ENCODE results near the gene RAB3D.
A peak's percentile ranks its signal among the peaks of the same experiment; 100 is the strongest.

RAB3D gene

GRCh38 chr19:11332822-11333221 lies 6.6 kb downstream of the RAB3D start:
- Histone ChIP-seq H3K4me1 (ENCODE audit: control insufficient read depth, insufficient read depth, low read length) (no peaks in the 10 kb centered on the region), H3K4me3 (ENCODE audit: low read depth, low read length) (no peak overlapping the region), H3K36me3 (ENCODE audit: control insufficient read depth in 2 of 2, insufficient read depth in 1 of 2, low read length in 2 of 2) (peaks cover 5 to 30% of the 10 kb centered on the region in 2 experiments; a peak in 2 of 3 replicates), H3K9me3 (ENCODE audit: control insufficient read depth, insufficient read depth, low read depth, low read length) (no peaks in the 10 kb centered on the region), H3K27ac (ENCODE audit: extremely low read depth, low read depth, low read length) (no peak overlapping the region)
- ChIA-PET CTCF (interaction anchor here (0.6 to 1.1 kb wide), 3 partner anchors 10 to 45 kb away, joined by 3 read pairs; no protein-coding TSS in a partner anchor), POLR2A (interaction anchor here (0.6 to 0.9 kb wide), 3 partner anchors 12 to 50 kb away, joined by 4 to 6 read pairs (median 6); no protein-coding TSS in a partner anchor)
- peak; percentile 90 for TF ChIP-seq ZNF146 (tag by site-specific recombination; IDR thresholded peaks at IDR 0.05)
- TF ChIP-seq, protein P1, sequence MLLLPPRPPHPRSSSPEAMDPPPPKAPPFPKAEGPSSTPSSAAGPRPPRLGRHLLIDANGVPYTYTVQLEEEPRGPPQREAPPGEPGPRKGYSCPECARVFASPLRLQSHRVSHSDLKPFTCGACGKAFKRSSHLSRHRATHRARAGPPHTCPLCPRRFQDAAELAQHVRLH (tag by site-specific recombination; IDR thresholded peaks at IDR 0.05) = peak; percentile 52; the same call in 1 of the 2 replicates
- TF ChIP-seq MYNN (tag by site-specific recombination; IDR thresholded peaks at IDR 0.05; ENCODE audit: borderline replicate concordance) = no peak

- Histone ChIP-seq H3K4me1 (ENCODE audit: control insufficient read depth, insufficient read depth, low read length) (no peaks in the 10 kb centered on the region), H3K4me3 (ENCODE audit: low read depth, low read length) (no peak overlapping the region), H3K27ac (ENCODE audit: extremely low read depth, low read depth, low read length) (no peak overlapping the region), H3K36me3 (ENCODE audit: control insufficient read depth in 2 of 2, insufficient read depth in 1 of 2, low read length in 2 of 2) (peaks cover 5 to 31% of the 10 kb centered on the region in 2 experiments; a peak in 2 of 3 replicates), H3K9me3 (ENCODE audit: control insufficient read depth, insufficient read depth, low read depth, low read length) (no peaks in the 10 kb centered on the region)
- CTCF ChIA-PET = interaction anchor here (1.1 kb wide), 1 partner anchor 46 kb away, joined by 3 read pairs; no protein-coding TSS in a partner anchor
- TF ChIP-seq, protein P2, sequence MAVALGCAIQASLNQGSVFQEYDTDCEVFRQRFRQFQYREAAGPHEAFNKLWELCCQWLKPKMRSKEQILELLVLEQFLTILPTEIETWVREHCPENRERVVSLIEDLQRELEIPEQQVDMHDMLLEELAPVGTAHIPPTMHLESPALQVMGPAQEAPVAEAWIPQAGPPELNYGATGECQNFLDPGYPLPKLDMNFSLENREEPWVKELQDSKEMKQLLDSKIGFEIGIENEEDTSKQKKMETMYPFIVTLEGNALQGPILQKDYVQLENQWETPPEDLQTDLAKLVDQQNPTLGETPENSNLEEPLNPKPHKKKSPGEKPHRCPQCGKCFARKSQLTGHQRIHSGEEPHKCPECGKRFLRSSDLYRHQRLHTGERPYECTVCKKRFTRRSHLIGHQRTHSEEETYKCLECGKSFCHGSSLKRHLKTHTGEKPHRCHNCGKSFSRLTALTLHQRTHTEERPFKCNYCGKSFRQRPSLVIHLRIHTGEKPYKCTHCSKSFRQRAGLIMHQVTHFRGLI (tag by site-specific recombination; IDR thresholded peaks at IDR 0.05) = no peak
- TF ChIP-seq ZNF350 (tag by site-specific recombination; IDR thresholded peaks at IDR 0.05) (no peak), ZFP41 (tag by site-specific recombination; IDR thresholded peaks at IDR 0.05; ENCODE audit: borderline replicate concordance) (no peak), ZNF654 (tag by site-specific recombination; IDR thresholded peaks at IDR 0.05; ENCODE audit: low read depth) (no peak), ZNF121 (tag by site-specific recombination; IDR thresholded peaks at IDR 0.05) (0 out of 2 replicates have a peak, but pooled peaks have one; percentile 58), ZNF426 (tag by site-specific recombination; IDR thresholded peaks at IDR 0.05) (no peak), OSR2 (tag by site-specific recombination; IDR thresholded peaks at IDR 0.05) (no peak), ZNF2 (tag by site-specific recombination; IDR thresholded peaks at IDR 0.05) (no peak)
- POLR2A ChIA-PET = interaction anchor here (0.7 to 1.2 kb wide), 3 partner anchors 8 to 15 kb away, joined by 3 to 4 read pairs (median 3); partner anchors contain the start of genes CCDC159, RAB3D and TMEM205
Measured at GRCh38 chr19:11331502-11331901, 8.0 kb downstream of the RAB3D start.

DNA sequence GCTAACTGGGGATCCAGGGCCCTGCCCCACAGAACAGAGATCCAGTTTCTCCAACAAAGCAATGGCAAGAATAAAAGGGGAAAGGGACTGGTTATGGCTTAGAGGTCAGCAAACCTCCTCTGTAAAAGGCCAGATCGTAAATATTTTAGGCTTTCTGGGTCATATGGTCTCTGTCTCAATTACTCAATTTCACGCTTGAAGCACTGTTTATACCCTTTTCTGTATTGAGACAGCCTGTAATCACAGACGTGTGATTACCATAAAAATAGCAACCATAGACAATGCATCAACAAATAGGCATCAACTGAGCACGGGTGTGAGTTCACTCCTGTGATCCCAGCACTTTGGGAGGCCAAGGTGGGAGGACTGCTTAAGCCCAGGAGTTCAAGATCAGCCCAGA lies 9.3 kb downstream of the RAB3D start:
- CTCF ChIA-PET = no interaction called here
- Histone ChIP-seq H3K36me3 (ENCODE audit: control insufficient read depth in 2 of 2, insufficient read depth in 1 of 2, low read length in 2 of 2) (peaks cover 5 to 17% of the 10 kb centered on the region in 2 experiments; a peak in 2 of 3 replicates), H3K4me3 (ENCODE audit: low read depth, low read length) (no peak overlapping the region), H3K4me1 (ENCODE audit: control insufficient read depth, insufficient read depth, low read length) (no peaks in the 10 kb centered on the region), H3K27ac (ENCODE audit: extremely low read depth, low read depth, low read length) (no peak overlapping the region), H3K9me3 (ENCODE audit: control insufficient read depth, insufficient read depth, low read depth, low read length) (no peaks in the 10 kb centered on the region)
- POLR2A ChIA-PET = no interaction called here
- TF ChIP-seq RBAK (tag by site-specific recombination; IDR thresholded peaks at IDR 0.05) (no peak), ZNF701 (tag by site-specific recombination; IDR thresholded peaks at IDR 0.05) (no peak), ZNF211 (tag by site-specific recombination; IDR thresholded peaks at IDR 0.05; ENCODE audit: low read depth) (no peak), ZNF133 (tag by site-specific recombination; IDR thresholded peaks at IDR 0.05) (no peak), ZNF121 (tag by site-specific recombination; IDR thresholded peaks at IDR 0.05) (no peak), SP7 (tag by site-specific recombination; IDR thresholded peaks at IDR 0.05) (peak; percentile 97), FEZF1 (tag by site-specific recombination; IDR thresholded peaks at IDR 0.05) (peak; percentile 71), ZFP3 (tag by site-specific recombination; IDR thresholded peaks at IDR 0.05; ENCODE audit: low read depth) (no peak), ZNF112 (tag by site-specific recombination; IDR thresholded peaks at IDR 0.05) (no peak), PRDM6 (tag by site-specific recombination; IDR thresholded peaks at IDR 0.05) (peak; percentile 58), ZNF354C (tag by site-specific recombination; IDR thresholded peaks at IDR 0.05; ENCODE audit: borderline replicate concordance, low read depth) (no peak)
- TF ChIP-seq, protein P3, sequence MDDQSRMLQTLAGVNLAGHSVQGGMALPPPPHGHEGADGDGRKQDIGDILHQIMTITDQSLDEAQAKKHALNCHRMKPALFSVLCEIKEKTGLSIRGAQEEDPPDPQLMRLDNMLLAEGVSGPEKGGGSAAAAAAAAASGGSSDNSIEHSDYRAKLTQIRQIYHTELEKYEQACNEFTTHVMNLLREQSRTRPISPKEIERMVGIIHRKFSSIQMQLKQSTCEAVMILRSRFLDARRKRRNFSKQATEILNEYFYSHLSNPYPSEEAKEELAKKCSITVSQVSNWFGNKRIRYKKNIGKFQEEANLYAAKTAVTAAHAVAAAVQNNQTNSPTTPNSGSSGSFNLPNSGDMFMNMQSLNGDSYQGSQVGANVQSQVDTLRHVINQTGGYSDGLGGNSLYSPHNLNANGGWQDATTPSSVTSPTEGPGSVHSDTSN (CRISPR knock-in tag; IDR thresholded peaks at IDR 0.05) = no peak
- TF ChIP-seq, protein P4, sequence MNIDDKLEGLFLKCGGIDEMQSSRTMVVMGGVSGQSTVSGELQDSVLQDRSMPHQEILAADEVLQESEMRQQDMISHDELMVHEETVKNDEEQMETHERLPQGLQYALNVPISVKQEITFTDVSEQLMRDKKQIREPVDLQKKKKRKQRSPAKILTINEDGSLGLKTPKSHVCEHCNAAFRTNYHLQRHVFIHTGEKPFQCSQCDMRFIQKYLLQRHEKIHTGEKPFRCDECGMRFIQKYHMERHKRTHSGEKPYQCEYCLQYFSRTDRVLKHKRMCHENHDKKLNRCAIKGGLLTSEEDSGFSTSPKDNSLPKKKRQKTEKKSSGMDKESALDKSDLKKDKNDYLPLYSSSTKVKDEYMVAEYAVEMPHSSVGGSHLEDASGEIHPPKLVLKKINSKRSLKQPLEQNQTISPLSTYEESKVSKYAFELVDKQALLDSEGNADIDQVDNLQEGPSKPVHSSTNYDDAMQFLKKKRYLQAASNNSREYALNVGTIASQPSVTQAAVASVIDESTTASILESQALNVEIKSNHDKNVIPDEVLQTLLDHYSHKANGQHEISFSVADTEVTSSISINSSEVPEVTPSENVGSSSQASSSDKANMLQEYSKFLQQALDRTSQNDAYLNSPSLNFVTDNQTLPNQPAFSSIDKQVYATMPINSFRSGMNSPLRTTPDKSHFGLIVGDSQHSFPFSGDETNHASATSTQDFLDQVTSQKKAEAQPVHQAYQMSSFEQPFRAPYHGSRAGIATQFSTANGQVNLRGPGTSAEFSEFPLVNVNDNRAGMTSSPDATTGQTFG (tag by site-specific recombination; IDR thresholded peaks at IDR 0.05; ENCODE audit: borderline replicate concordance) = no peak
